Measurements from ENCODE around the gene ARAF. TPM values are rescaled to one million over a fixed set of nuclear protein-coding genes. Genes with fewer than 3 reads are reported as not detected.

Gene ARAF
- total and polyA plus RNA-seq, 2 of the 8 experiments (the other 6 are each of a cell fraction or from before 2014, with no cell fraction given) = 39.0 to 45.2 TPM

DNA sequence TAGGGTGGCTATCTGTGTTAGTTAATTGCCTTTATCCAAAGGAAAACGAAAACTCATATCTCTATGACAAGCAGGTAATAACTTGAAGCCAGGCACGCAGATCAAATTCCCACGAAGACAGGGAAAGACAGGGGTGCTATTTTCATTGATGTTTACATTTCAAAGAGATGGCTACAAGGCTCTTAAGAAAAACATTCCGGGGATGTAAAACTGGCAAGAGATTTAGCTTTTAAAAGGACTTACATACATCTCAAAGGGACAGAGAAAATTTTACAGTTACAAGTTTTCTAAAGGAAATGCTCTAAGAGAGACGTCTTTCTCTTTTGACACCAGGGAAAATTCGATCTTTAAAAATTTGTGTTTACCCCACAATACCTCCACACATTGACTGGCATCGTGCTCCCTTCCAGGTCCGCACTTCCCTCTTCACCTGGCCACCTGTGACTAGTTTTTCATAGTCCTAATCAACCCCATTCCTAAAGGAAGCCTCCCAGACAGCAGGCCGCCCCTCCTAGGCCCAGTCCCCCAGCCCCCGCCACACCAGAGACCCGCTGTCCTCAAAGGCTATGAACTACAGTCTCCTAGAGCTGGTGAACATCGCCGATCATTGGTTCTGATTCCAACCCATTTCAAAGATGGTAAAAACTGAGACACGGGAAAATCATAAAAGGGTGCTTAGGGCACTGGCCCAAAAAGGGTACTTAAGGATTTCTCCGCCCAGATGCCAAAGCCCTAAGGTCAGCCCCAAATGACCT lies 649 bp upstream of the ARAF start:
- Histone ChIP-seq H4K5ac (ENCODE audit: insufficient read length, low read depth, low read length) (no peak overlapping the region), H3K27ac (ENCODE audit: low read depth, low read length) (no peak overlapping the region), H2BK5ac (ENCODE audit: low read depth, low read length) (no peak overlapping the region), H2BK15ac (ENCODE audit: low read length) (no peak overlapping the region), H2BK12ac (ENCODE audit: low read depth, low read length) (no peak overlapping the region), H3K9me3 (ENCODE audit: insufficient read depth in 2 of 2, low read depth in 1 of 2, low read length in 1 of 2) (no peaks in the 10 kb centered on the region), H3K79me2 (ENCODE audit: control insufficient read depth in 1 of 2, insufficient read depth in 2 of 2, low read length in 2 of 2) (peaks cover 0 to 7% of the 10 kb centered on the region in 2 experiments; a peak in 1 of 4 replicates), H3K4ac (replicated peaks; ENCODE audit: insufficient read length, low read depth, low read length) (no peak overlapping the region), H3K18ac (ENCODE audit: extremely low read depth, low read length) (no peak overlapping the region; the same call in 1 of the 2 replicates), H3K9ac (replicated peaks in 1 of 4; ENCODE audit: extremely low read depth in 1 of 4, low read depth in 3 of 4, low read length in 3 of 4) (no peak overlapping the region), H4K91ac (replicated peaks; ENCODE audit: insufficient read length, low read length) (no peak overlapping the region), H2BK120ac (replicated peaks; ENCODE audit: low read depth, low read length) (no peak overlapping the region), H4K8ac (ENCODE audit: extremely low read depth, insufficient read depth, low read length) (peak overlapping the region; percentile 51), H3K27me3 (replicated peaks in 1 of 4; ENCODE audit: control insufficient read depth in 3 of 4, extremely low read depth in 1 of 4, insufficient read depth in 3 of 4, low read length in 3 of 4) (no peaks in the 10 kb centered on the region), H4K20me1 (replicated peaks in 1 of 2; ENCODE audit: control insufficient read depth in 1 of 2, insufficient read depth in 2 of 2, low read length in 2 of 2) (peaks cover 0 to 2% of the 10 kb centered on the region in 2 experiments), H3K4me2 (ENCODE audit: insufficient read depth in 1 of 2, low read depth in 2 of 2, low read length in 2 of 2) (peak overlapping the region; percentile 61 to 92), H2BK20ac (ENCODE audit: low read length) (no peak overlapping the region), H3K4me3 (ENCODE audit: extremely low read depth in 1 of 4, insufficient read depth in 2 of 4, low read depth in 3 of 4, low read length in 4 of 4) (peak overlapping the region; percentile 12 to 98 (median 84); a peak in 7 of 8 replicates), H3K79me1 (ENCODE audit: low read depth, low read length) (no peaks in the 10 kb centered on the region), H3K23ac (ENCODE audit: insufficient read length) (no peak overlapping the region), H3K23me2 (ENCODE audit: low read depth, low read length) (peaks cover 5% of the 10 kb centered on the region), H2AK5ac (ENCODE audit: low read depth, low read length) (no peak overlapping the region), H3K36me3 (ENCODE audit: control insufficient read depth in 2 of 4, insufficient read depth in 4 of 4, low read length in 3 of 4) (peaks cover 4 to 17% (median 10%) of the 10 kb centered on the region in 4 experiments; a peak in 7 of 8 replicates), H3K4me1 (replicated peaks in 1 of 4; ENCODE audit: control insufficient read depth in 3 of 4, insufficient read depth in 4 of 4, low read length in 3 of 4) (no peaks in the 10 kb centered on the region), H3K56ac (replicated peaks; ENCODE audit: insufficient read length, low read depth, low read length) (no peak overlapping the region), H2AFZ (ENCODE audit: low read length) (no peak overlapping the region), H3K14ac (ENCODE audit: insufficient read length) (no peak overlapping the region)
- DNase-seq (ENCODE audit: low read depth in 1 of 2, low spot score in 2 of 2) (no peak), FAIRE-seq (peak; percentile 82)
- ChIA-PET CTCF (ENCODE audit: partially characterized antibody) (interaction anchor here (1.0 kb wide), 1 partner anchor 84 kb away, joined by 3 read pairs; no protein-coding TSS in a partner anchor), POLR2A (ENCODE audit: partially characterized antibody) (interaction anchor here (1.4 kb wide), 1 partner anchor 13 kb away, joined by 6 read pairs; no protein-coding TSS in a partner anchor)
- WGBS, 2 experiments (ENCODE audit: extremely low coverage in 1 of 2, insufficient coverage in 1 of 2, insufficient read length in 1 of 2, insufficient replicate concordance in 2 of 2, low coverage in 1 of 2, low lambda C conversion rate in 2 of 2, missing lambda C conversion rate in 1 of 2) = 21% methylated on average over 8 of the region's 15 CpGs; no CpG with 5 or more reads in 1 of the 2 experiments
- TF ChIP-seq KDM1A (IDR thresholded peaks at IDR 0.05; ENCODE audit: borderline replicate concordance, low read length) (peak; percentile 92; the same call in 1 of the 2 replicates), HDAC2 (IDR thresholded peaks at IDR 0.05; ENCODE audit: borderline replicate concordance in 1 of 2, low read depth in 2 of 2, low read length in 2 of 2) (peak in 1 of 2 experiments; percentile 30; a peak in 1 of 4 replicates), FOSL1 (IDR thresholded peaks at IDR 0.05; ENCODE audit: insufficient read depth, low read depth, low read length) (no peak)

All from H1 (cell line).